Breast epithelium (tissue), 3 donors: ENCODE measurements around the gene PLA2G2D.

Experiments
- POLR2A ChIP-seq: fragments of 450-650 bp; IDR thresholded peaks from one replicate; pipeline ENCODE4 v1.6.1; 2016; ENCODE audit warnings: antibody characterized with exemption, mild to moderate bottlenecking, moderate library complexity
- POLR2AphosphoS5 ChIP-seq, 3 donors: sonication (generic); formaldehyde crosslinking; IDR thresholded peaks; one replicate each; pipeline ENCODE4 v1.6.1; 2017; ENCODE audit warnings: antibody characterized with exemption in 3 of 3
- TF ChIP-seq, protein P1 (sequence below), 3 donors: fragments of 450-650 bp; IDR thresholded peaks; one replicate each; pipeline ENCODE4 v1.5.1; 2016 to 2017; ENCODE audit warnings: antibody characterized with exemption in 3 of 3, mild to moderate bottlenecking in 3 of 3, moderate library complexity in 3 of 3

GRCh38 chr1:20111452-20111851 is 7.9 kb downstream of the PLA2G2D start:
- TF ChIP-seq, protein P1, sequence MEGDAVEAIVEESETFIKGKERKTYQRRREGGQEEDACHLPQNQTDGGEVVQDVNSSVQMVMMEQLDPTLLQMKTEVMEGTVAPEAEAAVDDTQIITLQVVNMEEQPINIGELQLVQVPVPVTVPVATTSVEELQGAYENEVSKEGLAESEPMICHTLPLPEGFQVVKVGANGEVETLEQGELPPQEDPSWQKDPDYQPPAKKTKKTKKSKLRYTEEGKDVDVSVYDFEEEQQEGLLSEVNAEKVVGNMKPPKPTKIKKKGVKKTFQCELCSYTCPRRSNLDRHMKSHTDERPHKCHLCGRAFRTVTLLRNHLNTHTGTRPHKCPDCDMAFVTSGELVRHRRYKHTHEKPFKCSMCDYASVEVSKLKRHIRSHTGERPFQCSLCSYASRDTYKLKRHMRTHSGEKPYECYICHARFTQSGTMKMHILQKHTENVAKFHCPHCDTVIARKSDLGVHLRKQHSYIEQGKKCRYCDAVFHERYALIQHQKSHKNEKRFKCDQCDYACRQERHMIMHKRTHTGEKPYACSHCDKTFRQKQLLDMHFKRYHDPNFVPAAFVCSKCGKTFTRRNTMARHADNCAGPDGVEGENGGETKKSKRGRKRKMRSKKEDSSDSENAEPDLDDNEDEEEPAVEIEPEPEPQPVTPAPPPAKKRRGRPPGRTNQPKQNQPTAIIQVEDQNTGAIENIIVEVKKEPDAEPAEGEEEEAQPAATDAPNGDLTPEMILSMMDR (IDR thresholded peaks at IDR 0.05) = no peak
- TF ChIP-seq POLR2AphosphoS5 (IDR thresholded peaks at IDR 0.05) (no peak), POLR2A (no peak)
